ENCODE results near the gene LGSN.
"Not testable (repeated sequence)": the region's sequence is repeated elsewhere in the genome, so short reads cannot be mapped to it uniquely, and the experiment has no call there.

GRCh38 chr6:63225987-63226386, 93.8 kb downstream of the LGSN start:
- TF ChIP-seq POLR2AphosphoS5 (IDR thresholded peaks at IDR 0.05; ENCODE audit: low read depth, low read length); CTCF (IDR thresholded peaks at IDR 0.05; ENCODE audit: control extremely low read depth in 1 of 3, insufficient read depth in 1 of 3, low read depth in 1 of 3, low read length in 3 of 3); USF2 (IDR thresholded peaks at IDR 0.05; ENCODE audit: low read length); EP300 (IDR thresholded peaks at IDR 0.05; ENCODE audit: borderline replicate concordance in 1 of 2, low read depth in 2 of 2, low read length in 2 of 2); HDAC6 (IDR thresholded peaks at IDR 0.05; ENCODE audit: low read depth, low read length); NRF1 (IDR thresholded peaks at IDR 0.05; ENCODE audit: low read depth, low read length); RNF2 (IDR thresholded peaks at IDR 0.05; ENCODE audit: borderline replicate concordance, low read depth, low read length, missing control alignments, poor library complexity, severe bottlenecking): not testable (repeated sequence)

All from H1 (cell line).